SKM-1 treated with dmso at 0.1 percent for 144 hours (cell line): ENCODE data around the gene HOXC12.

Experiments used
- DNase-seq: peaks from one replicate; lab custom pipeline; 2025; ENCODE audit not compliant: unreplicated experiment; lab: John Stamatoyannopoulos, UW

Gene HOXC12, protein sequence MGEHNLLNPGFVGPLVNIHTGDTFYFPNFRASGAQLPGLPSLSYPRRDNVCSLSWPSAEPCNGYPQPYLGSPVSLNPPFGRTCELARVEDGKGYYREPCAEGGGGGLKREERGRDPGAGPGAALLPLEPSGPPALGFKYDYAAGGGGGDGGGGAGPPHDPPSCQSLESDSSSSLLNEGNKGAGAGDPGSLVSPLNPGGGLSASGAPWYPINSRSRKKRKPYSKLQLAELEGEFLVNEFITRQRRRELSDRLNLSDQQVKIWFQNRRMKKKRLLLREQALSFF

DNA sequence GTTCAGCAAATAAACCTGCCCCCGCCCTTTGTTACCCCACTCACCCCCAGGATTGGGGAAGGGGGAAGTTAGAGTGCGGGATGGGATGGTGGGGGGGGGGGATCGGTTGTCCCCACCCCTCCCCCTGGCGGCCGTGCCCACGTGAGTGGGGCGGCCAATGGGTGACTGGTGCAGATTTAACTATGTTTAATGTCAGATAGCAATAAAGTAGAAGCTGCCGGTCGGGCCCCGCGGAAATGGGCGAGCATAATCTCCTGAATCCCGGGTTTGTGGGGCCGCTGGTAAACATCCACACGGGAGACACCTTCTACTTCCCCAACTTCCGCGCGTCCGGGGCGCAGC, at the start of gene HOXC12:
TSS of gene HOXC12 (plus strand) at position 210 of the 342 bp plus-strand sequence. CDS start at position 237, 27 bp downstream.
- DNase-seq = no peak

DNA sequence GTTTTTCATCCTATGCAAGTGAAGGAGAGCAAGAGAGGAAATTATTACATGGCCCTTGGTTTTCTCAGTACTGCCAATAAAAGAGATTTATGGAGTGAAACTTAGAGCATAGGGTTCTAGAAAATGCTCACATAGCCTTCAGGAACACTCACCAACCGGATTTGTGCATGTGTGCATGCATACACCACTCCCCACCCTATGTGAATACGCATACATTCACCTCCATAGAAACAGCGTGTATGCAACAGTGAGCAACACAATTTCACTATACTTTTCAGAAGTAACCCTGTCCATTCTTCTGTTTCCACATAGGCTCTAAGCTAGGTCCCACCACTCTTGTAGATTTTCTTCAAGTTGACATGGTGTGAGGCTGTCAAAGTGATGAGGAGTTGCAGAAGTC, 47.6 kb upstream of the HOXC12 start:
- DNase-seq = no peak

DNA sequence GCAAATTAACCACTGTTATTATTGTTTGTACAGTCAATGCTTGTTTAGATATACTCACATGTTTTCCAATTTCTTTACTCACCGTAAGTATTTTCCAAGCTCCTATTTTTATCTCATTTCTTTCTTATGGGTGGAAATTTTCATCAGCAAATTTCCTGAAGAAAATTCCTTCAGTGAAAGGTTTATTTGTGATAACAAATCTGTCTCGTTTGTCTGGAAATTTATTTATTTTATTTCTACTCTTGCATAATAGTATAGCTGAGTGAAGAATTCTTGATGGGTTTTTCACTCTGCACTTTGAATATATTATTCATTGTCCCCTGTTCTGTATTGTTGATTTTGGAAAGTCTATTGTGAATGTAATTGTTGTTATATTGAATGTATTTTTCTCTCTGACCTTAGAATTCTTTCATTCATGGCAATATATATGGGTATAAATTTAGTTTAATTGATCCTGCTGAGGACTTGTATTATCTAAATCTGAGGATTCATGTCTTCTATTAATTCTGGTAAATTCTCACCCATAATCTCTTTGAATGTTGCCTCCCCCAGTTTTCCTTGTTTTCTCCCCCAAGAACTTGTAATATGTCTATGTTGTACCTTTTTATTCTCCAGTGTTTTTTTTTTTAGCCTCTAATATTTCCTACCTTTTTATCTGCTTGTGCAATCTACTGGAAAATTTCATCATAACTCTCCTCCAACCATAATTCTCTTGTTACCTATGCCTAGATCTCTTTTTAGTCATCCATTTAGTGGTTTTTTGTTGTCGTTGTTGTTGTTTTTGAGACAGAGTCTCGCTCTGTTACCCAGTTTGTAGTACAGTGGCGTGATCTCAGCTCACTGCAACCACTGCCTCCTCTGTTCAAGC, 37.7 kb upstream of the HOXC12 start:
- no peak for DNase-seq

DNA sequence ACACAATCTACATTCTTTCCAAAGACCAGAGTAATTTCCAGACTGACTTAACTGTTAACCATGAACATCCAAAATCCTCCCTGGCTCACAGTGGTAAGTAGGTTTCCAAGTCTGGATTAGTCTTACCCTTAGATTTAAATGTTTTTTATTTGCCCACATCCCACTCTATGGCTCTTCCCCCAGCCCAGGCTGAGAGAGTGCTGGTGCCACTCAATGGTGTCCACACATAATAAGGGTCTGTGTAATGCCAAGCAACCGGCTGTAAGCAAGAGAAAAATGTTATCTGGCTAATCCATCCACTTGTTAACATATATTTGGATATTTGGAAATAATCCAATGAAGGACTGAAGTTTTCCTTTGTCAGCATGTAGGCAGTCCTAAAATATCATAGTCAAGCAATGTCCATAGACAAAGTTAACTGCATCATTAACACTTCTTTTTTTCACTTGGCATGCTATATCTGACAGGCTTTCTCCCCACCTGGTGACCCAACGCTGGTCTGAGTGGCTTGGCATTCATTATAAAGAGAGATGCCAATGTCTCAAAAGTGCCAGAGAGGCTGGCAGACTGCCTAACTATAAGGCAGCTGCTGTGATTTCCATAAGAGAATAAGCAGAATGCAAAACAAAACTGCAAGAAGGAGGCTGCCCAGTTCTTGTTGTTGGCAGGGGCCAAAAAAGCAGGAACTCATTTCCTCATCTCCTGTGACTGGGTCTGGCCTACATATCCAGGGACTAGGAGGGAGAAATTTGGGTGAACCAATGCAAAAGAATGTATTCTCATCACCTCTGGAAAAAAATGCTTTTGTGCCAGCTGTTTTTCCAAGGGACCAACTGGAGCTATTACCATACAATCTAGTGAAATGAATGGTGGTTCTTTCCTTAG, 29.9 kb upstream of the HOXC12 start:
- no peak for DNase-seq

DNA sequence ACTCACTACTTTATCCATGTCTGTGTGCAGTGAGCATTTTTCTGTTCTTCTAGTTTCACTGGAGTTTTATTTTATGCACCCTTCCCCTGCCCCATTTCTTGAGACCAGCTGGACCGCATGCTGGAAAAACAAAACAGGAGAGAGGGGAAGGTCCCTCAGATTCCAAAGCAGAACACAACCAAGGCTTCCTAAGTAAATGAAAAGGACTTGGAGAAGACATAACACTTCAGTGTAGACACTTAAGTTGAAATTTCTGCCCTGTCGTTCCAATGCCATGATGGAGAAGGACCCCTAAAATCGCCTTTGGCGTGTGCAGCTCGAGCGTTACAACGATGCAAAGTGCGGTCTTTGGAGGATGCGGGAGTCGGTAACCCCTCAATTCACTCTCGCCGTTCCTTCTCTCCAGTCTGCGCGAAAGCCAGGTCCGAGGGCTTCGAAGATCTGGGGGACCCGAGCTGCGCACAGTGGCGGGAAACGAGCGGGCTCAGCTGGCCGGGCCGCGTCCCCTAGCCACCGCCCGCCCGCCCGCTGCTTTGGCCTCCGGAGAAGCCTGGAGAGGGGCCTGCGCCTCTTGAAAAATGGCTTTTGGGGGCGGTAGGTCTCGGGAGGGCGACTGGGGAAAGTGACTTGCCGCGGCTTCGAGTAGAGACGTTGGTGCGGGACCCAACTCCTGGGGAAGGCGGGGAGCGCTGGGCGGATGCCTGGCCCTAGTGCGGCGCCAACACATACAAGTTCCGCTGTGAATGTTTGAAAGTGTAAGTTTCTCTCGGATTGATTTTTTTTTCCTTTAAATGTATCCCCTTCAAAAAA, 27.3 kb upstream of the HOXC12 start:
- no peak for DNase-seq

DNA sequence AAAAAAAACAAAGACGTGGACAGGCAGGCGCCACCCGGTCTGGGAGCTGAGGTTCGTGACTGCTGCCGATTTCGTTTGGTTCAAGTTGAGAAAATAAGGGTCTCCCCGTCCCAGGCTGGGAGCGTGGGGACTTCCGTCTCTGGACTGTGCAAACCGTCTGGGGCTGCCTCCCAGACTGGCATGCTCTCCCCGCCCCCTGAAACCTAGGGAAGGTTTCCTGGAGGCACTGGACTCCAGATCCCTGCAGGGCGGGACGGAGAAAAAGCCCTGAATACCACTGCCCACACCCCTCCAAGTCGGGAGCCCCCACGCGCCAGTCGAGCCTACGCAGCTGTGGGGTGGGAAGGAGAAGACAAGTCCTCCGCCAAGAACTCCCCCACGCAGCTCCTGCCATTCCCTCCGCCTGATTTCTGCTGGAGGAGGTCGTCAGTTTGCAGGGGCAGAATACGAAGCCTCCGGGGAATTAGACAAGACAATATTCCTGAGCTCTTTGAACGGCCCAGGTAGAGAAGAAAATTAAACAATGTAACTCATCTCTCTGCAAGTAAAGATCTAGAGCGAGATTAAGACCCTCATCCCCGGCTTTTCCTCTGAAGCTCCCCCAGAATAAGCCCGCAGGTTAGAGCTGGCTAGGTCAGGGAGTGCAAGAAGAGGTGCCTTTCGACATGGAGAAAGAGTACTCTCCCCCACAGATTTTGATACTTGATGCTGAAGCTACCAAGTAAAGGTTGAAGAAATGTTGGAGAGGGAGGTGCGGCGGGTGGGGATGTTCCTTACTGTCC, 26.5 kb upstream of the HOXC12 start:
- no peak for DNase-seq

DNA sequence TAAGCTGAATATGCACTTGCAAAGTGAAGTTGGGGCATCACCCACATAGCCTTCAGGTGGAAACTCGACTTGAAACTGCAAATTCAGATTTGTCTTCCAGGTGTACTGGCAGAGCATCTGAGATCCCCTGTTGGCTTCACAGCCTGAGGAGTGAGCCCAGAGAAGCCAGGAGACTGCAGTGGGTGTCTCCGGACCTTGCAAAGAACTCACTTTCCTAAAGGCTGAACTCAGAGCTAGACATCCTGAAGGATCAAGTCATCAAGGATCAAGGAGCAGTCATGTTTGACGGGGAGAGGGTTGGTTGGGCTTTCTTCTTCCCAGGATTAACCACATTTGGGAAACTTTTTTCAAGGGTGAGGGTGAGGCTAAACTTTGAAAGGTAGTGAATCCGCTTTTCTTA, 25.2 kb upstream of the HOXC12 start:
- DNase-seq = no peak

DNA sequence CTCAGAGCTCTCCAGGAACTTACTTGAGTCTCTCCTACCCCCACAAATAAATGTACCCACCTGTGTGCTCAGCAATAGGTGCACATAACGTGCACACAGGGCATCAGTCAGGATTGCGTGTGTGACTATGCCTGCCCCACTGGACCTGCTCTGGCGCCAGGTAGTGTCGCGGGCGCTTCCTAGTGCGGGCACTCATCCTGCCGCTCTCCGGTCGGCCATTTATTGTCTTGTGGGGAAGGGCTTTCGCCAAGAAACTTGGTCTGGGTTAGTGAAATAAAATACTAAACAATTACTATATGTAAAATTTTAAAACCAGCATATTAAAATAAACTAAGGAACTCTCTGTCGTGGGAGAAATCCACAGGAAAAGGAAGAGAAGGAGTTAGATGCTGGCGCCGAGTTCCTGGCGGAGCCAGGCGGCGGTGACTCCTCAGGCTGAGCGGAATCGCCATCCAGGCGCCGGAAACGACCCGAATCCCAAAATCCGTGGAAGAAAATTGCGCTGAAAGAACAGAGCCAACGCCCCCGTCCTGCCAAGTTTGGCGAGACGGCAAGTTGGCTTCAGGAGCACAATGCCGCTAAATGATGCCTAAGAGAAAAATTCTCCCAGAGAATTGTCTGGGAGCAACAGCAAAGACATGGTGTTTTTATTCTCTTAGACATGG, 24.0 kb upstream of the HOXC12 start:
- DNase-seq = no peak

DNA sequence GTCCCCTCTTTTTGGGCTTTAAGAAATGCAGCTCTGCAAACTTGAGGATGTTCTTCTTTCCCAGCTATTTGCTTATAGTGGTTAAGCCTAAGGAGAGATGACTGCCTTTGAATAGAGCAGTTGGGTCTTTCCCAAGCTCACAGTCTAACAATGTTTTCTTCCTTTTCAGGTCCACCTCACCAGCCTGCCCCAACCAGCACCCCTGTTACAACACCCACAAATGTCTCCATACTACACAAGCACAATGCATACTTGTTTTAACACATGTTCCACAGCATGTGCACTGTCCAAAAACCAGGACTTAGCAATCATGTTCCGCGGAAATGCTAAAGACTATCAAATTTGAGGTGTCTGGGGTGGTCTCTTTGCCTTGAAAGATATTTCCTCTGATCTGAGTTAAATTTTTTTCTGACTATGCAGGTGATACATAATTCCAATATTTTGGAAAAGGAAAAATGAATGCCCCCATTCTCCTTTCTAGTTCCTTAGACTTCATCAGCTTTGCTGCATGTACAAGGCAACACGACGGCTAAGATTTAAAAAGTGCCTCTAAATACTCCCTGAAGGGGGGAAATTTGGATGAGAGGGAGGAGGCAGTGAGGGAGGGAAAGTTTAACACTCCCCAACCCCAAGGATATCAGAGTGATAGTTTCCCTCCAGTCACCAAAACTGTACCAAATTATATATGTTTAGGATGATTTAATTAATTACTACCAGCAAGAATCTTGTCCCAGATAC, 22.7 kb upstream of the HOXC12 start:
- no peak for DNase-seq

DNA sequence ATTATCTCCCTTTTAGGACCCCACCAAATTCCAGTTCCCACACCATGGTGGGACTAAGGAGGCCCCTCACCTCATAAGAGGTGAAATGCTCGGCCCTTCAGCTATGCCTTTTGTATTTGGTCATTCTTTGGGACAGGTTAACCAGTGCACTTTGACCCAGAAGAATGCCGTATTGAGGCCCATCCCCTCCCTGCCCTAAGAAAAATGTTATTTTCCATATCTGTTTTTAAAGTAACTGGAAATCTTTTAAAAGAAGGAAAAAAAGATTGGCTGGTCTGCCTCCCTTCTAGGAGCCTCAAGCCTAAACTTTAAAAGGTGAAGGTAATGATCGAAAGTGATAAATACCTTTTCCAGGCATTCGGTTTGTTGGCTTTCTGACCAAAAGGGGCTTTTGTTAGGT, 21.8 kb upstream of the HOXC12 start:
- DNase-seq = no peak

DNA sequence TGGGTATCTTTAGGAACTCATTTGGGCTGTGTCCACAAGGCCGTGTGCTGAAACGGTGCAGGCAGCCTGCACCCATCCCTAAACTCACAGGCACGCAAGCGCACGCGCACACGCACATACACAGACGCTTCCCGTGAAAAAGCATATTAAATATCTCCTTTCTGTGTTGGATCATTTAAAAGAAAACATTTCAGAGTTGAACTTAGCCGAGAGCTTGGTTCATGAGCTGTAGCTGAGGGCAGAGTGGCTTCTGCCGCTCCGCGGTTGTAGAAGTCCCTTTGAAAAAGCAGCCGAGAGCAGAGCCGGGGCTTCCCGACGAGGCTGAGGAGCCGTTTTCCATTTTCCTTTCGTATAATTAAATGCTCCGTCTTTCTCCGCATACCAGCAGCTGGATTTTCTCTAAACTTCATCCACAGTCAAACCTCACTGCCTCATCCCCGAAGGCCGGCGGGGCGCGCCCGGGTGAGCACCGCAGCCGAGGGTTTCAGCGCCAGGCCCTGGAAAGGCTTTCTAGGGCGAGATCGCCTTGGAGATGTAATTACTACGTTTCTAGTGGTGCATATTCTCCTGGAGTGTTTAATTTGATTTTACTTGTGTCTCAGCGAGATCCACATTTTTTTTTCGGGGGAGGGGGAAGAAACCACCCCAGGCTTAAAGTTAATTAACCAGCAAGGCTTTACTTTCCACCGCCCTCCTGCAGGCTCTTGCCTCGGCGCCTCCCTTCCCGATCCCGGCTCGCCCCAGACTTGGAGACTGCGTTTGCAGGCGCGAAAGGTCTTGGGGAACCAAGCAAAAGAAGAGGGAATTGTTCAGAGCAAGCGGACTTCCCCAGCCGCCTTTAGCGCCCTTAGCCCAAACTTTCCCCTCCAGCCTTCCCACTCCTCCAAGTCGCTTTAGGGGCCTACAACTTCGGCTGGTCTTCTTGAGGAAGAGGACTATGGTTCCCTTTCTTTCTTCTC, 19.0 kb upstream of the HOXC12 start:
- DNase-seq = no peak

DNA sequence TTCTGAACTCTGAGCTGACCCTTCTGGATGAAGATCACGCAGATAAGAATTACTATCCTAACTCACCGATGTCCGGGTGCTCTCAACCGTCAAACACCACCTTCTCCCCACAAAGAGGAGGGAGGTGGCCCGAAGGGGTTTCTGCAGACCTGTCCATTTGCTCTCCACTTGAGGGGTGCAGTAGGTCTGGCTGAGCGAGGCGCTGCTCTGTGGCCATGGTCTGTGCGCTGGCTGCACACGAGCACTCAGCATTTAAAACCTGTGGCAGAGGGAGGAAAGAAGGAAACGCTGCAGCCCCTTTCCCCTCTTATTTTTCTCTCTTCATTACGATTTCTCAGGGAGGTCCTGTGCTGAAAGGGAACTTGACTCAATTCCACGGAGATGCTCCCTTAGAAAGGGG, 17.6 kb upstream of the HOXC12 start:
- no peak for DNase-seq

DNA sequence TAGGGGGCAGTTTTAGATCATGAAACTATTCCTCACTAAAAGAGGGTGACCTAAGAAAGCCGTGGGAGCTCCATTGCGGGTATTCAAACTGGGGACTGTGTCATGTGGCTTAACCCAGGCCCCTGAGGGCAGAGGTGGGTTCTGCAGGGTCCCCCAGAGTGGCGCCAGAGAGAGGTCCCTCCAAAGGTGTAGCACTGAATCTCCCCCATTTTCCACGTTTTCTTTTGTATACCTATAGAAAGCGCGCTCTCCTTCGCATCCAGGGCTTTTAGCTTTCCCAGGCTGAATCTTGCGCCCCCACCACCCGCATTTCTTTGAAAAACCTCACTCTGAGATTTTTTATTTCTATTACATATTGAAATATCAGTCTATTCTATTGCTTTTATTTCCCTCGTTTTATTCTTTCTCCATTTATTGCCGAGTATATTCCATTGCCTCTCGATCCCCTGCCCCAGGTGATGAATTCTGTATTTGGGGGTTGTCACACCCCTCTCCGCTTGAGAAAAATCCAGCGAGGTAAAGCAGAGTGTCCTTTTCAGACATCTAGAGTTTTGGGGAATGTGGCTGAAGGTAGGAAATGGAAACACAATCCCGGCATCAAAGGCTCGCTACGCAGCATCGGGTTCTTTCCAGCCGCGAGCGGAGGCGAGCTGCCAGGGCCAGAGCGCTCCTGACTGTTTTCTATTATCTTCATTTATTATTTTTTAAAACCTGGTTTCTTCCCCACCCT, 16.9 kb upstream of the HOXC12 start:
- no peak for DNase-seq

DNA sequence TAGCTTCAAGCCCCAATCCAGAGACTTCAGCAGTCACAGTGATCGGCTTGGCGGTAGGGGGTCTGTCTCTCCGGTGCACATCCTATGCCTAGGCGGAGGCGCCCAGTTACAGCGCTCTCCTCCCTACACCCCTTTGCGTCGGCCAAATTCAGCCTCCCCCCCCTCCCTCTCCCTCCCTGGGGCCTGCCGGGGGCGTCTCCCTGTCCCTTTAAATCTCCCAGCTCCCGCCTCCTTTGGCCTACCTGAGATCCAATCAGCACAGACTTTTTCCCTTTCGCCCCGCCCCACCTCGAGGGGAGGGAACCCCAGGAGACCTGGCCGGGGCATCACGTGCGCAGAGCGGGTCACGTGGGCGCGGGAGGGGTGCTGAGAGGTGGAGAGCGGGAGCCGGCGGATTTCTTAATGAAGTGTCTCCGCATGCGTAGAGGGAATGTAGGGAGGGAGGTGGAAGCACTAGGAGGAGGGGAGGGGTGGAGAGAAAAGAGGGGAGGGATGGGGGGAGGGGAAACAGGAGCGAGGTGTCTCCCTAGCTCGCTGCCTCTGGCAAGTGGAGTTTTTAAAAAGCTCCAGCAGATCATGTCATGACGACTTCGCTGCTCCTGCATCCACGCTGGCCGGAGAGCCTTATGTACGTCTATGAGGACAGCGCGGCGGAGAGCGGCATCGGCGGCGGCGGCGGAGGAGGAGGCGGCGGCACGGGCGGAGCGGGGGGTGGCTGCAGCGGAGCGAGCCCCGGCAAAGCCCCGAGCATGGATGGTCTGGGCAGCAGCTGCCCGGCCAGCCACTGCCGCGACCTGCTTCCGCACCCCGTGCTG, 16.2 kb upstream of the HOXC12 start, which contains the start of gene HOXC13:
TSS of gene HOXC13 (plus strand) at position 506 of the 815 bp plus-strand sequence. CDS start at position 582, 76 bp downstream.
- DNase-seq = no peak

DNA sequence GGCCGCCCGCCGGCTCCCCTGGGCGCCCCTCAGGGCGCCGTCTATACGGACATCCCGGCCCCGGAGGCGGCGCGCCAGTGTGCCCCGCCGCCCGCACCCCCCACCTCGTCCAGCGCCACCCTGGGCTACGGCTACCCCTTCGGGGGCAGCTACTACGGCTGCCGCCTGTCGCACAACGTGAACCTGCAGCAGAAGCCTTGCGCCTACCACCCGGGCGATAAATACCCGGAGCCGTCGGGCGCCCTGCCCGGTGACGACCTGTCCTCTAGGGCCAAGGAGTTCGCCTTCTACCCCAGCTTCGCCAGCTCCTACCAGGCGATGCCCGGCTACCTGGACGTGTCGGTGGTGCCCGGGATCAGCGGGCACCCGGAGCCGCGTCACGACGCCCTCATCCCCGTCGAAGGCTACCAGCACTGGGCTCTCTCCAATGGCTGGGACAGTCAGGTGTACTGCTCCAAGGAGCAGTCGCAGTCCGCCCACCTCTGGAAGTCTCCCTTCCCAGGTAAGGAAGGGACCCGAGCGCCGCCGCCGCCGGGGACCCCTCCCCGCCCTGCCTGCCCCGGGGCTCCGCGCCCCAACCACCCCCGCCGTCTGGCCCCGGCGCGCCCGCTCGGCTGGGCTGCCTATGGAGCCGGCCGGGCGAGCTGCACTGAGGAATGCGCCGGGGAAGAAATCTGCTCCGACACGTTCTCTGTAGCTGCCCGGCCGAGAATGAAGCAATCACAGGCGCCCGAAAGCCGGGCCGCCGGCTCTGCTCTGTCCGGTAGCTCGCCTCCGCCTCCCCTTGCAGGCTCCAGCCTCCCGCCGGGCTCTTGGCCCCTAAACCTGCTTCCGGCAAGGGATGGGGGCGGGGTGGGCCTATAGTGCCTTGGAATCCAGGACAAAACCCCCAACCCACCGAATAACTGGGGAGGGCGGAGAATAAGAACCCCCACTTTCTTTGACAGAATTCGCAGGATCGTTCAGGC, 15.3 kb upstream of the HOXC12 start:
- no peak for DNase-seq
